Activated T-helper 17 cell treated with anti-CD3 and anti-CD28 coated beads, Interleukin-2, amount 50 U/mL, for 72 hours (primary cell): ENCODE measurements around the gene EXD3. TPM values are rescaled to one million over a fixed set of nuclear protein-coding genes. Genes with fewer than 3 reads are reported as not detected.

Experiments used
- ATAC-seq: fragments of 150-1000 bp; cut with Tn5 transposase; replicated peaks from 2 replicates; pipeline ENCODE4 v1.10.0; 2021; ENCODE audit warnings: mild to moderate bottlenecking, moderate library complexity
- H3K27ac Mint-ChIP-seq: one replicate; pipeline ENCODE4 v1.8.0; 2022; ENCODE audit warnings: mixed read lengths
- H3K27me3 Mint-ChIP-seq: one replicate; pipeline ENCODE4 v1.8.0; 2022; ENCODE audit warnings: mixed read lengths
- H3K36me3 Mint-ChIP-seq: one replicate; pipeline ENCODE4 v1.8.0; 2022; ENCODE audit warnings: low read depth, mild to moderate bottlenecking, mixed read lengths
- H3K4me1 Mint-ChIP-seq: one replicate; pipeline ENCODE4 v1.8.0; 2022; ENCODE audit warnings: mixed read lengths
- H3K4me3 Mint-ChIP-seq: one replicate; pipeline ENCODE4 v1.8.0; 2022; ENCODE audit warnings: mild to moderate bottlenecking, mixed read lengths
- H3K9me3 Mint-ChIP-seq: one replicate; pipeline ENCODE4 v1.8.0; 2022; ENCODE audit warnings: mixed read lengths
- total RNA-seq, 2 donors: library from RNA; stranded (reverse); gene quantifications; one replicate each; pipeline ENCODE4 v1.2.3, GENCODE V29; 2022

EXD3 gene
- total RNA-seq, 2 donors from 2014 or later = 8.8 to 10.0 TPM

DNA sequence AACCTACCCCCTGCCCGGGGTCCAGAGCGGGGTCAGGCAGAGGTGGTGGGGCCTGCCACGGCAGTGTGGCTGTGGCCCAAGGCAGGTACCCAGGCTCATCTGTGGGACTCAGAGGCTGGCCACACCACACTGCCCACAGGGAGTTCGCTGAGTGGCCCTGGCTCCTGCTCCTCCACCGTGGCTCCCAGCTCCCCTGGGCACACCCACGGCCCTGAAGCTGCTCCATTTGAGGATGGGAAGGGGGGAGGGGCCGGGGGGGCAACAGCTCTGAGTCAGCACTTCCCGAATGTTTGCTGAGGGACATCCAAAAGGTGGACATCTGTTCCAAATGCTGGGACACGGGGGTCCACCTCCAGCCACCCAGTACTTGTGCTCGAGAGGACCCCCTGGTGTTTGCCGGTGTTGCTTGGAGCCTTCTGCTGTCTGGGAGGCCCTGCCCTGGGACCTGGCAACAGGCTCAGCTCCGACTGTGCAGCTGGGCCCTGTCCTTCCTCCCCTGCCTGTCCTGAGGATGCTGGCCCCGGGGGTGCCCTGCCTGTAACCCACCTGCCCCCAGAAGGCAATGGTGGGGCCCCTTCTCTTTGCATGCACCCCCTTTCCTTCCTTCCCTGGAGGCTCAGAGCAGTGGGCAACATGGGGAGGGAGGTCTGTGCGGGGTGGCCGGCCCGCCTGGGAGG is 118.4 kb downstream of the EXD3 start:
- Mint-ChIP-seq H3K27me3 (peaks cover 3% of the 10 kb centered on the region), H3K27ac (no peak overlapping the region), H3K36me3 (no peaks in the 10 kb centered on the region), H3K4me1 (no peaks in the 10 kb centered on the region), H3K9me3 (no peaks in the 10 kb centered on the region), H3K4me3 (no peak overlapping the region)
- no peak for ATAC-seq

DNA sequence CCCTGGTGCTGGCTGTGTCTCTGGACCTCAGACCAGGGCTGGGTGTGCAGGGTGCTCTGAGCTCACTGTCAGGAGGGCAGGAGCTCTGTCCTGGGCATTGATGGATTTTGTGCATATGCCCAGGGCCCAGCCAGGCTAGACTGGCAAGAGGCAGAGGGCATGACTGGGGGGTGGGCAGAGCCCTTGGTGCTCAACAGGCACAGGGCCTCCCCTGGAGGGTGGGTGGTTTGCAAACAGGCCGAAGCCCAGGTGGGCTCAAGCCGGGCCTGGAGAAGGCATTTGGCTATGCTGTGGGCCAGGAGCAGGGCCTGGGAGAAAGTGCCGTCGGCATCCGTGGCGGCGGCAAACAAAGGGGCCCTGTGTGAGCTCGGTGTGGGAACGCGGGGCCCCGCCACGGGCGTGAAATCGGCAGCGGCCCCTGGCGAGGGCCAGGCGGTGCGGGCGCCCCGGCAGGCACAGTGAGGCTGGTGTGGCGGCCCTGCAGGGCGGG is 119.0 kb downstream of the EXD3 start:
- Mint-ChIP-seq H3K4me1 (no peaks in the 10 kb centered on the region), H3K4me3 (peak overlapping the region; percentile 13), H3K27me3 (peaks cover 3% of the 10 kb centered on the region), H3K36me3 (no peaks in the 10 kb centered on the region), H3K9me3 (no peaks in the 10 kb centered on the region), H3K27ac (no peak overlapping the region)
- ATAC-seq = no peak

DNA sequence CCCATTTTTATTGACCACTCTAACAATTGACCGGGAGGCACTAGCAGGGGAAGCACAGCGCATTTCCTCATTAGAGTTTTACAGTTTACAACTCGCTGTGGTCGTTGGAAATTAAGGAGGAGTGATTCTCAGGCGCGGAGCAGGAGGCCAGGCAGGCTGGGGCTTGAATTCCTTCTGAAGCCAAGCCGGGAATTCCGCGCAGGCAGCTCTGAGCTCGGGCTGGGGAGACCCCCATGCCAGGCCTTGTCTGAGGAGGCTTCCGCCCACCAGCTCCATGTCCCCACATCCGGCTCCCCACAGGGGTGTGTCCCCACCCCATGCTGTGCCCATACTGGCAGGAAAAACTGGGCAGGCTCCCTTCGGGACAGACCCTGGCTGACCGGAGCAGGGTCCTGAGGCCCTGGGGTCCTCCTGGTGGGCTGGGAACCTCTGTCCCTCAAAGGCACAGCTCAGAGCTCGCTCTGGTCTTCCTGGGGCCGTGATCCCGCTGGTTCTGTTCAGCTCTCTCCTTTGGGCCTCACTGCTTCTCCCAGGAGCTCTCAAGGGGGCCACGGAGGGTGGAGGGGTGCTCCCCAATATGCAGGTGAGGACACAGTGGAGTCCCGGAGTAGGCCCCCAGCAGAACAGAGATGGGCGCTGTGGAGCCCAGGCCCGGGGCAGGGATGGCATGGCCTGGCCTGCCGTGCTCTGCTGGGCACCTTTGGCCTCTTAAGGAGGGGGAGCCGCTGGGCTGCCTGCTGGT is 119.6 kb downstream of the EXD3 start:
- Mint-ChIP-seq H3K9me3 (no peaks in the 10 kb centered on the region), H3K27me3 (peaks cover 3% of the 10 kb centered on the region), H3K27ac (no peak overlapping the region), H3K4me3 (peak overlapping the region; percentile 13), H3K36me3 (no peaks in the 10 kb centered on the region), H3K4me1 (no peaks in the 10 kb centered on the region)
- ATAC-seq = no peak

DNA sequence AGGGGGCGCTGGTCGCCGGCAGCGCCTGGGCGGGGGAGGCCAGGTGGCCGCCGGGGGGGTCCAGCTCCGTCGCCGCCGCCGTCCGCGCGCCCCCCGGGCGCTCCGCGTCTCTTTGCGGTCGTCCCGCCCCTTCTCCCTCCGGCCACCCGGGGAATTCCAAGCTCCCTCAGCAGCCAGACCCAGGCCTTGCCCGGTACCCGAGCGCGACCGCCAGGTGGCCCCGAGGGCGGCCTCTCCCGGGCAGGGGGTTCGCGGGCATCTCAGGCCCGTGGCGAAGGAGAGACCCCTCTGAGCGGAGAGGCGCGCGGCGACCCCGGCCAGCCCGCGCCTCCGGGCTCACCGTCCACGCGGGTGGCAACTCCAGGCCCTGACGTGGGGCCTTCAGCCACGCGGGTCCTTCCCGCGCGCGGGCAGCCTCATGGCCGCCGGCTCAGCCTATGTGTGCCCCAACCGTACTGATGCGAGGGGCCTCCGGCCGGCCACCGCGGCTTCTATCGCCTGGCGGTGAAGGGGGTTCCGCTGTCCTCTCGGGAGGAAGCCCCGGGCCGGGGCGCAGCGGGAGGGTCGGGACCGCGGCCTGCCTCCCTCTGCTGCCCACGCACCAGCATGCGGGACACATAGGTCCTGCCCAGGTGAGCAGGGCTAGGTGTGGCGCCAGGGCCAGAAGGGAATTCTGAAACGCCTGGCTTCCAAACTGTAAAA is 120.4 kb downstream of the EXD3 start:
- Mint-ChIP-seq H3K4me3 (no peak overlapping the region), H3K9me3 (no peaks in the 10 kb centered on the region), H3K36me3 (no peaks in the 10 kb centered on the region), H3K27me3 (peaks cover 3% of the 10 kb centered on the region), H3K4me1 (no peaks in the 10 kb centered on the region), H3K27ac (no peak overlapping the region)
- peak; percentile 58 for ATAC-seq

DNA sequence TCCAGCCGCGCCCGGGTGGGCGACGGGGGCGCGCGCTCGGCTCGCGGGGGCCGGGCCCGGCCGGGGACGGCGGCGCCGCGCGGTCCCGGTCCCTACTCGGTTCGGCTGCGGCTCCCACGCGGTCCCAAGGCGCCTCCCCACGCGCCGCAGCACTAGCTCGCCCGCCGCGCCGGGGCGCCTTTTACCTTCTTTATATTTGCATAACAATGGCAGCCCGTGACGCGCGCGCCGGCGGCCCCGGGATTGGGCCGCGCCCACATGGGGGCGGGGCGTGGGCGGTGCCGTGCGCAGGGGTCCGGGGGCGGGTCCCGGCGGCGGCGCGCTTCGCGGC is 120.9 kb downstream of the EXD3 start, which contains the start of gene NRARP:
NRARP (minus strand) TSS at position 154 of the 331 bp plus-strand sequence. CDS start 343 bp downstream, outside the sequence.
- no peak within 1 kb of the TSS for H3K27ac Mint-ChIP-seq

DNA sequence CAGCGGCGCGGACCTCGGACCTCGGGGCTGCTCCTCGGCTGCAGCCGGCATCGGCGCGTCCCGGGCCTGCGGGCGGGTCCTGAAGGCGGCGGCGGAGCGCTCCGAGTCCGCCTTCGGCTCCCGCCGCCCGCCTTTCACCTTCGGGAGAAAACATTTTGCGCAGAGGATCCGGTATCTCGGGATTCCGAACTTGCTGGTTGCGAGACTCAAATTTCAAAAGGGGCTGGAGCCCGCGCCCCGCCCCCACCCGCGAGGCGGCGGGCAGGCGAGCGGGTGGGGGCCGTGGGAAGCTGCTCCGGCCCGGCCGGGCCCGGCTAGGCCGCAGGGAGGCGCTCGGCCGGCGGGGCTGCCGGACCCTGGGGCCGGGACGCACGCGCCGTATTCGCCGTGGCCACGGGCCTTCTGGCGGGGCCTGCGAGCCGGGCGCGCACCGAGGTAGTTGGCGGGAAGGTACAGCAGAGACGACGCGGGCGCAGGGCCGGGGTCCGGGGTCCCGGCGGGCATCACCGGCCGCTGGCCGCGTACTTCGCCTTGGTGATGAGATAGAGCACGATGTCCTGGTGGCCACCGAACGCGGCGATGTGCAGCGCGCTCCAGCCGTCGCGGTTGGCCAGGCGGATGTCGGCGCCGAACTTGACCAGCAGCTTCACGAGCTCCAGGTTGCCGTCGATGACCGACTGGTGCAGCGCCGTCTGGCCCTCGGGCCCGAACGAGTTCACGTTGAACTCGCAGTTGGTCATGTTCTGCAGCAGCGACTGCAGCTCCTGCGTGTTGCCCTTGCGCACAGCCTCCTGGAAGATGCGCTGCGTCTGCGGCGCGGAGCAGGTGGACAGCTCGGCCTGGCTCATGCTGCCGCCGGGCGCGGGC is 121.6 kb downstream of the EXD3 start:
- no peaks in the 10 kb centered on the region for H3K36me3 Mint-ChIP-seq
- peaks cover 5% of the 10 kb centered on the region for H3K4me1 Mint-ChIP-seq
- H3K4me3 Mint-ChIP-seq = peak overlapping the region; percentile 68
- H3K27ac Mint-ChIP-seq = no peak overlapping the region
- no peaks in the 10 kb centered on the region for H3K9me3 Mint-ChIP-seq
- ATAC-seq = peak; percentile 20
- H3K27me3 Mint-ChIP-seq = peaks cover 13% of the 10 kb centered on the region

More for the DNA sequence above, 120.9 kb downstream of the EXD3 start, which contains the start of gene NRARP:
- Mint-ChIP-seq H3K9me3 (no peaks in the 10 kb centered on the region), H3K4me1 (no peaks in the 10 kb centered on the region), H3K4me3 (peak within 1 kb of the TSS; percentile 68), H3K27me3 (peaks cover 6% of the 10 kb centered on the region), H3K36me3 (no peaks in the 10 kb centered on the region)
- ATAC-seq = peak; percentile 81

DNA sequence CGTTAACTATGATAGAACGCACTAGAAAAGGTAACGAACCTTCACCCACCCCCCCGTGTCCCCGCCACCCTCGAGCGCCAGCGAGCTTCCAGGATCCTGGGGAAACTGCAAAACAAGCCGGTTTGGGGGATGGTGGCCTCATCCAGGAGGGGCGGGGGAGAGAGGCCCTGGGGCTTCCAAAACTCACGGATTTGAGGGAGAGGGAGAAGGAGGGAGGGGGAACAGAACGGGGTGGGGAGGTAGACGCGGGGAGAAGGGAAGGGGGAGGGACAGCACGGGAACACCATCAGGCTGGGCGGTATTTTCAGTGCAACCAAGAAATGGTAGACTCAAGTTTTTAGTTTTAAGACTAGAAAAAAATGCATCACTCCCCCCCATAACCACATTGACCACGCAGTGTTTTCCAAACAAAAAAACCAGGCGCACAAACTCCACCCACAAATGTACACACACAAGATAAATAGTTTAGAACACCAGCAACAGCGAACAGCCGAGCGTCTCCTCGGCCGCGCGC is 122.3 kb downstream of the EXD3 start:
- no peaks in the 10 kb centered on the region for H3K9me3 Mint-ChIP-seq
- peaks cover 13% of the 10 kb centered on the region for H3K27me3 Mint-ChIP-seq
- H3K36me3 Mint-ChIP-seq = no peaks in the 10 kb centered on the region
- H3K27ac Mint-ChIP-seq = no peak overlapping the region
- no peak for ATAC-seq
- peak overlapping the region; percentile 68 for H3K4me3 Mint-ChIP-seq
- H3K4me1 Mint-ChIP-seq = peaks cover 5% of the 10 kb centered on the region

DNA sequence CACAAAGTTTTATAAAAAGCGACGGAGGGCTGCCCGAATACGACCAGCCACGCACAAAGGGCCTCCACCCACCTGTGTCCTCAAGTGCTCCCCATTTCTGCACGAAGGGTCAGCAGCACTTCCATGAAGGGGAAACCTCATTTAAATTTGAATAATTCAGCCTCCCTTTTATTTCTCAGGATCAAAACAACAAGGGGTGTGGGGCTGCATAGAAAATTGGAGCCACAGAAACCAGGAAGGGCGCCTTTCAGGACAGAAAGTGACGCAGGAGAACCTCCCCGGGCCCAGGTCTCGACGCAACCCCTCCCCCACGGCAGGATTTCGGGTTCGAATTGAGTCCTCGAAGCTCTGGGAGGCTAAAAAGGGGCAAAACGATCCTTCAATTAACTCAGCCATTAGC is 123.0 kb downstream of the EXD3 start:
- Mint-ChIP-seq H3K36me3 (no peaks in the 10 kb centered on the region), H3K9me3 (no peaks in the 10 kb centered on the region), H3K4me1 (peaks cover 5% of the 10 kb centered on the region), H3K4me3 (peak overlapping the region; percentile 43), H3K27ac (no peak overlapping the region), H3K27me3 (peaks cover 13% of the 10 kb centered on the region)
- no peak for ATAC-seq

DNA sequence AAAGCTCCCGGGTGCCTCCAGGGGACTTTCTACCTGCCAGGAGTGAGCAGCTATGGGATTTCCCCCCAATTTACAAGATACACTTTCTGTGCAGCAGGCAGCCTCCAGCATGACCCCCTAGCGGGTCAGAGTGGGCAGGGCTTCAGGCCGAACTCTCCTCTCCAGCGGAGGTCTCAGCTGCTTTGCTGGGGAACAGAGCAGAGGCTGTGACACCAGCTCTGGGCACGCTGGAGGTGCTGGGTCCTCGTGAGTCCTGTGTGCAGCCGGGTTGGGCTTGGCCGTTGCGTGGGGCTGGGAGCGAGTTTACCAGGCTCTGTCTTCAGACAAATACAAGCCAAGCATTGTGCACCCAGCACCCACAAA is 123.8 kb downstream of the EXD3 start:
- Mint-ChIP-seq H3K9me3 (no peaks in the 10 kb centered on the region), H3K4me3 (no peak overlapping the region), H3K27ac (no peak overlapping the region), H3K27me3 (peaks cover 17% of the 10 kb centered on the region), H3K36me3 (no peaks in the 10 kb centered on the region), H3K4me1 (peaks cover 5% of the 10 kb centered on the region)
- no peak for ATAC-seq

DNA sequence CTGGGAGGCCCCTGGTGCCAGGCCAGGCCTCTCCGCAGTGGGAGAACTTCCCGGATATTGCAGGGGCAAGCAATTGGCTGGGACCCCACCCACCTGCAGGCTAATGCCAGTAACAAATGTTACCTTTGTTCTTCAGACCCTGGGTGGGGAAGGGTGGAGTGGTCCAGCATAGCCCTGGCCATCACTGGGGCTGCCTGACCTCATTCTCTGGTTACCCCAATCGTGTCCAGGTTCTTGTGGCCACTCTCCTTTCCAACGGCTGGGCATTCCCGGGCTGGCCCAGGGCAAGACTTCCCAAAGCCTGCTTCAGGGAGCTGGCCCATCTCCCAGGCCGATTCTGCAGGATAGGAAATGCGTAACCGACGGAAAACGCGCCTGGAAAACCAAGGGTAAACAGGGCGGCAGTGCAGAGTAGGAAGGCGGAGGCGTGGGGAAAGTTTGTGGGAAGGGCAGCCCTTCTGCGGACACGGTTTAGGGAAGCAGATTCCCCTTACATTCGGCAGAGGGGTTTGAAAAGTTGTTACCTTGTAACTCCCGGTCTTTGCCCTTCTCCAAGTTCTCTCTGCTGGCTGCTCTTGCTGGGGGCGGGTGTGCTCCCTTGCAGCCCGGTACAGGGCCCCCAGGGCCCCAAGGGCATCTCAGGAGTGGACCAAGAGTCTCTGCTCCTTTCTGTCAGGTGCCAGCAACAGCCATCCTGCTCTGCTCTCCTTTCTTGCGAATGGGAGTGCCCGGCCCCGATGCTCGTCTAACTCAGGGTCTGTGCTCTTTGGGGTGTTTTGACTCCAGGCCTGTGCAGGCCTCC is 124.4 kb downstream of the EXD3 start:
- H3K27ac Mint-ChIP-seq = no peak overlapping the region
- H3K9me3 Mint-ChIP-seq = no peaks in the 10 kb centered on the region
- no peak for ATAC-seq
- H3K4me3 Mint-ChIP-seq = no peak overlapping the region
- peaks cover 20% of the 10 kb centered on the region for H3K27me3 Mint-ChIP-seq
- peaks cover 5% of the 10 kb centered on the region for H3K4me1 Mint-ChIP-seq
- no peaks in the 10 kb centered on the region for H3K36me3 Mint-ChIP-seq

DNA sequence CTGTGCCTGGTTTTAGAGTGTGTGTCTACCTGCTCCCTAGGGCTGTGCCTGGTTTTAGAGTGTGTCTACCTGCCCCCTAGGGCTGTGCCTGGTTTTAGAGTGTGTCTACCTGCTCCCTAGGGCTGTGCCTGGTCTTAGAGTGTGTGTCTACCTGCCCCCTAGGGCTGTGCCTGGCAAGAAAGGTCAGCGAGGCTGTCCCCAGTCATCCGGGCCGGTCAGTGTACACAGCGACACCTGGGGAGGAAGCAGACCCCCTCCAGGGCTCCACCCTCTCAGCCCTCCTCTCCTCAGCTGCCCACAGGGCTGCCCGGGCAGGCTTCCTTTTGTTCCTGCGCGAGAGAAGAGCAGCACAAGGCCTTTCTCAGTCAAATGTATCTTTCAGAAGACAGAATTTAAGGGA is 125.0 kb downstream of the EXD3 start:
- H3K36me3 Mint-ChIP-seq = no peaks in the 10 kb centered on the region
- no peak for ATAC-seq
- H3K4me3 Mint-ChIP-seq = no peak overlapping the region
- H3K27ac Mint-ChIP-seq = no peak overlapping the region
- no peaks in the 10 kb centered on the region for H3K9me3 Mint-ChIP-seq
- H3K27me3 Mint-ChIP-seq = peaks cover 25% of the 10 kb centered on the region
- peaks cover 5% of the 10 kb centered on the region for H3K4me1 Mint-ChIP-seq

DNA sequence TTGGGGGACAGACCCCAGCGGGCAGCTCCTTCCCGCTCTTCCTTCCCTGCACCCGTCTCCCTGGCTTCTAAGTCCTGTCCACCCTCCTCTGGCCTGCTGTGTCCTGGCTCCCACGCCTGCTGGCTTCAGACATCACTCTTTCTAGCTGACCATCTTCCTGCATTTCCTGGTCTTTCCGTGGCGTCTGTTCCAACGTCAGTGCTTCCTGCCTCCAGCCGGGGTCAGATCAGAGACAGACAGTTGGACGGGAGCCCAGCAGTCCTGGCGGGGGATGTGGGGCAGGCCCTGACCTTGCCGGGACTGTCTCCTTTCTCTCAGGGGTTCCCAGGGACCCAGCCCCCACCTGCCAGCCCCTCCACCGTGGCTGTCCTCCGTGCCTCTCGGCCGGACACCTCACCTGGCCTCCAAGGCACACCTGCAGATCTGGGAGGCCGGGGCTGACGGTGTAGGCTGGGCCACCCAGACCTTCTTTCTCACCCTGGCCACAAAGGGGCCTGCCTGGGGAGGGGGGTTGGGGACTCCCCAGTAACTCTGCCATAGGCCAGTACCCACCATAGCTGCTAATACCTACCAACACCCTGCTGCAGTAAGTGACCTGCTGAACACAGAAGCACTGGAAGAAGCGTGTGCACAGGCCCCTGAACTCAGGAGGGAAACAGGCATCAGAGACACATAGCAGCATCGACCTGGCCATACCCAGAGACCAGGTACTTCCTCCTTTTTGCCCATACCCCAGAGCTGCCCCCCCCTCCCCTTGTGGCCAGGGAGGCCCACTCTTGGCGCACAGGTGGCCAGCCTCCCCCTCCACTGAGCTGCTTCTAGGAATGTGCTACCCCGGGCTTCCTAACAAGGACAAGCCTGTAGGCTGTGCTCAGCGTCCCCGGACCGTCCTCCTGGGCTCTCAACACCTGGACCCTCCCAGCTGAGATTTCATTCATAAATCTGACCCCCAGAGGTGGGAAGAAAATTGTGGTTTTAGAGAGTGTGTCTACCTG is 126.0 kb downstream of the EXD3 start:
- H3K9me3 Mint-ChIP-seq = no peaks in the 10 kb centered on the region
- H3K4me3 Mint-ChIP-seq = peak overlapping the region; percentile 54
- H3K27me3 Mint-ChIP-seq = peaks cover 25% of the 10 kb centered on the region
- no peak overlapping the region for H3K27ac Mint-ChIP-seq
- peaks cover 5% of the 10 kb centered on the region for H3K4me1 Mint-ChIP-seq
- no peaks in the 10 kb centered on the region for H3K36me3 Mint-ChIP-seq
- ATAC-seq = no peak
